SIG-M5 treated with dmso at 0.1 percent for 504 hours (cell line): Measurements from ENCODE around the gene POLR3C.
"Not testable (repeated sequence)": the region's sequence is repeated elsewhere in the genome, so short reads cannot be mapped to it uniquely, and the experiment has no call there.

Experiments
- DNase-seq: peaks from one replicate; lab custom pipeline; 2025; ENCODE audit not compliant: unreplicated experiment; lab: John Stamatoyannopoulos, UW

Gene POLR3C

DNA sequence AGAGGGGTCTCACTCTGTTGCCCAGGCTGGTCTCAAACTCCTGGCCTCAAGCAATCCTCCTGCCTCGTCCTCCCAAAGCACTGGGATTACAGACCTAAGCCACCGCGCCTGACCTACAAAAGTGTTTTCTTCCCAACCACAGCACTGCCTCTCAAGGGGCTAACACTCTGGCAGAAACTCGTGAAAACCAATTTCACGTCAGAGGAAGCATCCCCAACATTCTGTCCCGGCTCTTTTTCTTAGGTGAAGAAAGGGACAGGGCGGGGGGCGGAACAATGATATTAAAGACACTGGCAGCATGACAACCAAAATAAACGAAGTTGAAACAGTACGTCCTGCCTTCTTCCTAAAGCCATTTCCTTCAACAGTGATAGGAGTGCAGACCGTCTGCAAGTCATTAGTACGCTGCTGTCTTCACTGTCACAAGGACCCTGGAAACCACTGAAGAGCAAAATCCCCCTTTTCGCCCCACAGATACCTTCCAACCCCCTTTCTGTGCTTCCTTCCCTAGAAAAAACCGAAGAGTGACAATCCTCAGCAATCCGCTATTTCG lies 1.1 kb upstream of the POLR3C start:
- not testable (repeated sequence) for DNase-seq

DNA sequence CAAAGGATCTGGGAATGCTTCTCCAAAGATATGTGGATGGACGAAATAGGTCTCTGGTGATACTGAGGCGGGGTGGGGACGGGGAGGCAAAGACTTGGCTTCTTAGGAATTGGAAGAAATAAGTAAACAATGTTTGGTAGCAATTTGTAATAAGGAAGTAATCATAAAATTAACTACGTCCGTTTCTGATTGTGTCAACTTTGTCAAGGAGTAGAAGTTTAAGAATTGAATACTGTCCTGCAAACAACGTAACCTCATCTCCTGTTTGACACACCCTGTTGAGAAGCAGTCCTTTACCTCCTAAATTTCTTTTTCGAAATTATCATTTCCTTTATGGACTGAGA lies 471 bp downstream of the POLR3C start:
- DNase-seq = no peak

DNA sequence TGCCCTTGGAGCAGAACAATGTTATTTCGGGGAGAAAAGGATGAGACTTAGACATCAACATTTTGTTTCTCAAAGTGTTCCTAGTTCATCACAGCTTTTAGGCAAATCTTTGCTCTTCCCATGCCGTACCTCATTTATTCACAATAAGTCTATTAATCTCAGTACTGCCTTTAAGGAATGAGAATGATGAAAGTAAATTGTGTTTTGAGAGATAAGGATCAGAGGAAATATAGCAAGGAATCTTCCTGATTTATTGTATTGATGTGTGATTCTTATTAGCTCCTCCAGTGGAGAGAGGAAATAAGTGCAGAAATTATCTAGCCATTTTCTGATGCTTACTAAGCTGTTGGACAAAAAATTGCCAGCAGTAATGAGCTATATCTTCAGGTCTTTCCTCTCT lies 2.0 kb downstream of the POLR3C start:
- DNase-seq = no peak

DNA sequence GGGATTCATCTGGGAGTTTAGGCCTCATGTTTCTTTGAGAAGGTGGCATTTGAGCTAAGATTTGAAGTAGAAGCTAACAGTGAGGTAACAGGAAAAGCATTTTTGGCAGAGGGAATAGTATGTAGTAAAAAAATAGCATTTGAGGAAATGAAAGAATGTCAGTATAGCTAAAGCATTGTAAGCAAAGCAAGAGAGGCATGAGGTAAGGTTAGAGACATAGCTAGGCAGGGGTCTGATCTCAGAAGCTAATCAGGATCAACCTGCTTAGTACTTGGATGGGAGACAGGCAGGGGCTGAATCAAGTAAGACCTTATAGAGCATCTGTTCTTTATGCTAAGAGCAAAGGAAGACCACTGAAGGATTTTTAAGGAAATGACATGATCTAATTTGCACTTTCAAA lies 4.0 kb downstream of the POLR3C start:
- peak; percentile 25 for DNase-seq

DNA sequence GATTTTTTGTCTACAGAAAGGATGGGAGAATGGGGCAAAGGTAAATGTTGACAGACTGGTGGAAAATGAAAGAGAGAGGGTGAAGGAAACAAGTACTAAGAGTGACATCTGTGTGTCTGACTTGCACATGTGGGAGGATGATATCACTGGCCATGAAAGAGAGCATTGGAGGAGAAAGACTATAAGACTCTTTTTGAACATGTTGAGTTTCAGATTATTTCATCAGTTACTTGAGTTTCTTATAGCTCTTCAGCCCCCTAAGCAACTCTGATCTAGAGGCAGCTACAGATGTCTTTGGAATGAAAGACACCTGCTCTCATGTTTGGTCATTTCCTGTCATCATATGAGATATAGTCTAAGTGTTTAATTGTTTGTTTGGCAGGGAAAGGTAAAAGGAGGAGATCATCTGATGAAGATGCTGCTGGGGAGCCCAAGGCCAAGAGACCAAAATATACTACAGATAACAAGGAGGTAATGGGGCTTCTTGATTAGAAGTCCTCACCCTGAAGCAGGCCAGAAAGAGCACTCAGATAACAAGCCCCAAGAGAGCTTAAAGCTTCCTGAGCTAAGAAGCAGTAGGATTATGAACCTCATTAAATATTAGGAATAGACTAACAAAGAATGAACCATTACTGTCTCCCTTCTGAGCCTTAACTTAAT lies 4.5 kb downstream of the POLR3C start:
- DNase-seq = no peak

DNA sequence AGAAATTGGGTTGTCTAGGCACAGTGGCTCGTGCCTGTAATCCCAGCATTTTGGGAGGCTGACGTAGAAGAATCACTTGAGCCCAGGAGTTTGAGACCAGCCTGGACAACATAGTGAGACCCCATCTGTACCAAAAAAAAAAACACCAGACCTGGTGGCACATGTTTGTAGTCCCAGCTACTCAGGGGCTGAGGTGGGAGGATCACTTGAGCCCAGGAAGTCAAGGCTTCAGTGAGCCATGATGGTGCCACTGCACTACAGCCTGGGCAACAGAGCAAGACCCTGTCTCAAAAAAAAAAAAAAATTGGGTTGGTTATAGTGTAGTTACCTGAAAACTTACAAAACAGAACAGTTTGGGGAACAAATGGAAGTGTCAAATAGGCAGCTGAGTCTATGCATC lies 6.8 kb downstream of the POLR3C start:
- not testable (repeated sequence) for DNase-seq

DNA sequence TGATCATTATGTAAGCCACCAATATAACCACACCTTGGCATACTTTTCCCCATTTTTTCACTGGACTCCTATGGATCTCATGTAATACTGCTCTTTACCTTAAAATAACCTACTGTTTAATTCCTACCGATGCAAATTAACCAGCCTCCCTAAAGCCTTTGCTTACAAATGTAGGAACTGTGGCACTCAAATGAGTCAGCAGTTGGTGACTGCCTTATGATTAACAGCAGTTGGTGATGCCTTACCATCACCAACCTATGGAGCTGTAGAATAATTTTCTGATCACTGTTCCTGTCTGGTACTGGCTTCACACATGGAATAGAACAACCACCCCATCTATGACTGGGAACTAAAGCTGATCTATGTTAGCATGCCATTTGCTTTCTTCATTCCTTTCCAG lies 13.7 kb downstream of the POLR3C start:
- DNase-seq = no peak

DNA sequence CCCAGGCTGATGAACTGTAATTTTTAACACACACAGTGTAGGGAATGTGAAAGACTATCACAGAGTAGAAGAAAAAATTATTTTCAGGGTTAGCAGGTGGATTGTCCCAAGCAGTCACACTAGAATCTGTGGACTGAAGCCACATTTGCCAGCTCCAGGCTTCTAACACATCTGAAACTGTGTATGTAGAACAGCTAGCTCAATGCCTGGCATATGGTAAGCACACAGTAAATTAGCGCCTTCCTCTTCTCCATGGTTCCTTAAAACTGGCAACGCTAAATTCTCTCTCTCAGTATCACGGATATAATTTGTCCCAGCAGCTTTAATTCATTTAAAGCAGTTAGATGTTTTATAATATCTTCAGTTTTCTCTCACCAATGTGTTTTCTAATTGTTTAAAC lies 19.0 kb downstream of the POLR3C start:
- DNase-seq = no peak

DNA sequence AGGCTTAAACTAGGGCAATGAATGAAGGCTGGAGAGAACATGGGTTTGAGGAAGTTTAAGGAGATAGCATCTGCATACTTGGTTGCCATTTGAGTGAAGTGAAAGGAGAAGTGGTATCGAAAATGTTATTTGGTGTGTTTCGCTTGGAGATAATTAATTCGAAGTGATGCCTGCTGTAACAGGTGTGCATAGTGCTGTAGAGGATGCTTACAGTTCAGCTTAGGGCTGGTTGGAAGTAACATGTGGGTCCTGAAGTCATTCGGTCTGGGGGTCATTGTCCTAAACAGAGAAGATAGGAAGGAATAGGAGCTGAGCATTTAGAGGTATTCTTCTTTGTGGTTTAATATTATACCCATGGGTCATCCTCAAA lies 21.1 kb downstream of the POLR3C start:
- peak; percentile 97 for DNase-seq

DNA sequence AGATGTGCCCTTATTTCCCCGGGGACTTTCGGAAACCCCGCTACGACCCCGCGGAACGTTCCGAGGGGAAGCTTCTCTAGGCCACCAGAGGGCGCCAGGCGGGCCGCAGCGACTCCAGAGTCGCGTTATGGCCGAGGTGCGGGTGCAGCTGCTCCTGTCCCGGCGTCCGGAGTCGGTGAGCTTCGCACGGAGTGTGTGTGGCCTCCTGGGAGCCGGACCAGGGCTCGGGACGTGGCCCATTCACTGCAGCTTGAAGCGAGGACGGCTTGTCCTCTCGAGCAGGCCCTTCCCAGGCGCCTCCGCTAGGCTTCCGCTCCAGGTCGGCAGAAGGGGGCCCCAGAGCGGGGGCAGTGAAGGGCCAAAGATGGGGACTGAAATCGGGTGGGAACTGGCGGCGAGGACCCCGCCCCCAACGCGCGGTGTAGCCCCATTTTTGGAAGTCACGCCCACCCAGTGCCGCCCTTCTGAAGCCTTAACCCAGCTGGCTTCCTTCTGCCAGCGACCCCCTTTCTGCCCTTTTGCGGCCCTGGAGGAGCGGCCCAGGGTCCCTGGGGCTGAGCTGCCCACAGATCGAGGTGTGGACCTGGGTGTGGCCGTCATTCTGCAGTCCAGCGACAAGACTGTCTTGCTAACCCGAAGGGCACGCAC lies 21.6 kb downstream of the POLR3C start, which contains the start of gene NUDT17:
NUDT17 (plus strand) TSS at position 117 of the 648 bp plus-strand sequence; CDS start at position 128, 11 bp downstream.
- peak; percentile 80 for DNase-seq

DNA sequence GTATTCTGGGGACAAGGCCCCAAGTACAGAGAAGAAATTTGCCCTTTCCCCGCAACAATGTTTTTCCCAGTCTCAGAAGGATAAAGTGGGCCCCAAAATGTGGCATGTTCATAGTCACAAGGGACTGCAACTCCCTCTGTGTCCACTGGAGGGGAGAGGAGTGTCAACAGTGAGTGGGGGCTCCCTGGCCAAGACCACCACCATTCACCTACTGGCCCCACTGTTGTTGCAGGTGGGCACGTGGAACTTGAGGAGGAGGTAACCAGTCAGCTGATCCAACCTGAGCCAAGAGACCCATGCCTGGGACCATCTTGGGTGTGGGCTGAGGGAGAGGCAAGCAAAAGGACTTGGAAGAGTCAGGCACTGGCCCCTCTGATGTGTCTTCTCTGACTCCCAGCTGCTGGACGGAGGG lies 22.2 kb downstream of the POLR3C start:
- peak; percentile 66 for DNase-seq

DNA sequence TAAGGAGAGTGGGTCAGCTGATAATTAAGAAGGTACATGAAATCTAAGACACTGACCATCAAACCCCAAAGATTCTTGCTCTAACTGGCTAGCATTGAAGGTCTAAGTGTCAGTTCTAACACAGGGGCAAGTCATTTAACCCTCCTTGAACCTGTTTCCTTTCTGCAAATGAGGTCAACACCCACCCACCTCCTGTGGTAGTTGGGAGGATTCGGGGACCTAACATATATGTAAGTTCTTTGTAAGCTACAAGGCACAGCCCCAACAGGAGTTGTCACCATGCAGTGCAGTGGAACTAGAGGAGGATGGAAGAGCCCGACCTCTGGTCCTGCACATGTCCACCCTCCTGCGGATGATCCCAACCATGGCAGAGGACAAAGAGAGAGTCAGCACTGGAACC lies 23.8 kb downstream of the POLR3C start:
- no peak for DNase-seq

DNA sequence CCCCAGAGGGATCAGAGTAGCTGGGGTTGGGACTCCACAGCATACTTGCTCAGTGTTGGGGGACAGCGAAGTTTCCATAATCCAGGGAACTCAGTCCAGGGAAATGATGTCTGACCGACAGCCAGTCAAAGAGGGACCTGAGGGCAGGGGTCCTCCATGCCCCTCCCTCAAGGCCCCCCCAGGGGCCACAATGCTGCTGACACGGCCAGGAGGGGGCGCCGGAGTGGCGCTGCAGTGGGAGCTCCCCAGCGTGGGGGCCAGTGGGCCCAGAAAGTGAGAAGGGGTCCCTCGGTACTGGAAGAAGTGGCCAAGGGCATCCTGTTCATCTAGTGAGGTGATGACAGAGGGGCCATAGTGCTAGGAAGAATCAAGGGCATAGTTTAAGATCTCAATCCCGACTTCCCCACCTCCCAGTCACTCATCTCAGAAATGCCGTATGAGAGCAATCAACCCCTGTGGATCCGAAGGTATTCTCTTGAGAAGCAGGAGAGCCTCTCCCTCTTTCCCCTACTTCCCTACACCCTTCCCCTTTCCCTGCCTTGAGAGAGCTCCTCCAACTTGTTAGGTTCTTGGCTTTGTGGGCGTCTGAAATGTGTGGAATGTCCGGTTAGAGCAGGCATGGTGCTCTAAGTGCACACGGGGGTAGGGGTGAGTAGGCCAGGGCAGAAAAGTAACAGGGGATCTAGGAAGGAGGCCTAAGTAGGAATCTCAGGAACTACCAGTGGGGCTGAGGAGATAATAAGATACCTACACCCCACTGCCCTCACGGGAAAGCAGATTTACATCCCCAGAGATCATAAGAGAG lies 25.6 kb downstream of the POLR3C start:
- DNase-seq = no peak

DNA sequence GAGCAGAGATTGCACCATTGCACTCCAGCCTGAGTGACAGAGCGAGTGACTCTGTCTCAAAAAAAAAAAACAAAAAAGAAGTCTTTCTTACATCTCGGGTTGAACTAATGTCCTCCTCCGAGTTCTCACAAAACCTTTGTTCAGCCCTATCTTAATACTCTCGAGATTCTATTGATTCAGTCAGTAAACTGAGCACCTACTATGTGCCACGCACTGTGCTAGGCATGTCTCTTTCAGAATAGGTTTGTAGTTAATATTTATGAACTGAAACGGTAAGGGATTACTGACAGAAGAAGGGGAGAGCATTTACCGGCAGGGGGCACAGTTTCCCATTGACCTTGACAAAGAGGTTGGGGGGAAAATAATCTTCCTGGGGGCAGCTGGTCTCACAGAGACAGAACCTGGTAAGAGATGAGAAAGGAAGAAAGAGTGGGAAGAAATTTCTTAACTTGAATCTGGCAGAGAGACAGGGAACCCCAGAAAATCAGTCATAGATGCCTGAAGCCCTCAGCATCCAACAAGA lies 31.5 kb downstream of the POLR3C start:
- no peak for DNase-seq

DNA sequence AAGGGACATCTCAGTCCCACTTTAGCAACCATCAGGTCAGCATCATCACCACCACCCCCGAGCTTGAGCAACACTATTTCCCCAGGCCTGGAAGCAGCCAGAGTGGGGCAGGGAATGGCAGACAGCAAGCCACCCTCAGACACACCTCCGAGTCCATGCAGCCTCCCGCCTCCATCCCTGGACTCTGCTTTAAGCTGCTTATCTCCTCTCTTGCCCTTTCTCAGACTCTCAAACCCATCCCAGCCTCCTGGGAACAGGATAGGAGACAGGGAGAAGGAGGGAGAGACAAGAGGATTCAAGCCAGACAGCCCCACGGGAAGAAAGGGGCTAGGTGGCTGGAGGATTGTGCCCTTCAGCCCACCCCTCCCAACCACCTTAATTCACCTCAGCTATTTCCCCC lies 33.2 kb downstream of the POLR3C start:
- no peak for DNase-seq

DNA sequence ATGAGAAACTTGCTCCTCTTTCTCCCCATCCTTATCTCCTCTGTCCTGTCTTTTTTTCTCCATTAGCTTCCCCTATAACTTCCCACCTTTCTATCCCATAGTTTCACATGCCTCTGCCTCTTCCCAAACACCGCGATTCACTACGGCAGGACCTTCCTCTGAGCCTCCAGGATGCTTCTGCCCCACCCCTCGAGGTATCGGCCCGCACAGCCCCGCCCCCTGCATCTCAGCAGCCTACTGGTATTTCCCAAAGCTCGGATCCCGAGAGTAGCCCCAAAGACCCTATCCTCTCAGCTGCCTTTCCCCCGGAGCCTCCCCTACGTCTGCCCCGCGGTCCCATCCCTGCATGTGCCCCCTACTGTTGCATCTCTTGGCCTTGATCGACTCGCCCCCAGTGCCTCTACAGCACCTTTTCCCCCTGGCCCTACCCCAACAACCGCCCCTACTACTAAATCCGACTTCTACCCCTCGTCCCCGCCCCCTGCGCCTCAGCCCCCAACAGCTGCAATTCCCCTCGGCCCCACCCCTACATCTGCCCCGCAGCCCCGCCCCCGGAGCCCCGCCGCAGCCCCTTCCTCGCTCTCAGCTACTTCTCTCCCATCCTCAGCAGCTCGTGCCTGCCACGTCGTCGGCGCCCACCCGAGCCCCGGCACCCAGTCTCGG lies 34.4 kb downstream of the POLR3C start:
- DNase-seq = peak; percentile 65

DNA sequence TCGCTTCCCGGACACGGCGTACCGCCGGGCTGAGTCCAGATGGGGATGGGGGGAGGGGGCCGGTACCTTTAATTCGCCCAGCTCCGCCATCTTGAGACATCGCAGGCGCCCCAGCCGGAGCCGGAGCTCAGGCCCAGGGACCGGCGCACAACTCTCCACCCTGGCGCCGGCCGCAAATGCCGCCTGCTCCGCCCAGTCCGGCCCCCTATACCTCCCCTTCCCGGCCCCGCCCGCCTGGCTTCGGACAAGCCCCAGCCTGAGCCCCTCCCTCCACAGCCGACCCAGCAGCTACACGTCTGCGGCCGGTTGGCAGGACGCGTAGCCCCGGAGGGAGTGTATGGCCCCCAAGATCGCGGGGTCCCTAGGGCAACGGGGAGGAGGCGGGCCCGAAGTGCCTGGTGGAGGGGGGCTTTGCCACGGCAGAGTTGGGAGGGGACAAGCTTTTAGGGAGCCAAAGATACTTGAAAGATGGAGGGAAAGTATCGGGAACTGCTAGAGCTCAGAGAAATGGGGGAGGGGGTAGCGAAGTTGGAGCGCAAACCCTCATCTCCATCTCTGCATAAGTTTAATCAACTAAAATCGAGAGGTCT lies 35.0 kb downstream of the POLR3C start, which contains the start of gene PIAS3:
PIAS3 (minus strand) TSS at position 181 of the 590 bp plus-strand sequence; CDS start at position 90, 91 bp downstream.
- peak; percentile 97 for DNase-seq

DNA sequence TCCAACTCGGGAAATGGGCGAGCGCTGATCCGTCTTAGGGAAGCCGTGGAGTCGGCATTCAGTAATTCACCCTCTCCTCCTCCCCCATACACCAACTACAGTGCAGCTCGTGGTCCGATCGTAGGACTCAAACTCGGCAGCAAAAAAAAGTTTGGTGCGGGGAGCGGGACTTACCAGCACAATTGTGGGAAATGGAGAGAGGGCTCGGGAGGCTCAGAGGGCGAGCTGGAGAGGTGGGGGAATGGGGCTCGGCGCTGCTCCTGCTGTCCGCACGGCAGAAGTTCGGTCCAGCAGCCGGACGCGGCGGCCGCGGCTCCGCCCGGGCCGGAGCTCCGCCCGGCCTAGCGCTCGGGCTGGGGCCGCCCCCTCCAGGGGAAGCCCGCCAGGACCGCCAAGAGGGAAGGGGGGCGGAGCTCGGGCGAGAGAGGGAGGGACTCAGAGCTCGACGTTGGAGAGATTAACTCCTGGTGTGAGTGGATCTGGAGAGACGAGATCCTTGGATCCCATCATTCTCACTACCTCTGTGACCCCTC lies 35.6 kb downstream of the POLR3C start:
- DNase-seq = peak; percentile 92

DNA sequence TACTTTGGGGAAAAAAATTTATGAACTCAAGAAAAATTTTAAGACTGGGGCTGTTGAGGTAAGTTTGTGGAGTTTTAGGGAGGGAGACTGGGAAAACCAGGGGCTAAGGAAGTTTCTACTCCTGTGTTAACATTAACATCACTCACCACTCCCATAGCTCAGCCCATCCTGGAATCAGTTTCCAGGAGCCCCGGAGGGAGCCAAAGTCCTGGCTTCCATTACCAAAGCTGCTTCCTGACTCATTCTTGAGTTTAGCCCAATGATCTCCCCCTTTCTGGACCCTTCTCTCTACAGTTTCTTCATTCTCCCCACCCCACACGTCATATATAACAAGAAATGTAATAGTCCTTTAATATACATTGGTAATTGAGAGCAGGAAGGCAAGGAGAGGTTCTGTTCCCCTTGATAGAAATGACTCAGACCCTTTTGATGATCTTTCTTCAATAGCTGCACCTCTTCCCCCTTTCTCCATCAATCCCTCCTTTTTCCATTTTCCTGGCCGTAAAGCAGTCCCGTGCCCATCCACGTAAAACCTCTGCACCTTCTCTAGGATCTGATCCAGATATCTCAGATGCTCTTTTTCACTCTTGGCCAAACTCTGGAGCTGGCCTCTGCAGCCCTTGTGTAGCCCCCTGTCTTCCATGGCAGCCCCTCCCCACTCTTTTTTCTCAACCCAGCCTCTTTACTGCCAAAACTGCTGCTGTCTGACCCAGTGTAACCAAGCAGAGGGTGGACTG lies 39.5 kb downstream of the POLR3C start:
- no peak for DNase-seq

DNA sequence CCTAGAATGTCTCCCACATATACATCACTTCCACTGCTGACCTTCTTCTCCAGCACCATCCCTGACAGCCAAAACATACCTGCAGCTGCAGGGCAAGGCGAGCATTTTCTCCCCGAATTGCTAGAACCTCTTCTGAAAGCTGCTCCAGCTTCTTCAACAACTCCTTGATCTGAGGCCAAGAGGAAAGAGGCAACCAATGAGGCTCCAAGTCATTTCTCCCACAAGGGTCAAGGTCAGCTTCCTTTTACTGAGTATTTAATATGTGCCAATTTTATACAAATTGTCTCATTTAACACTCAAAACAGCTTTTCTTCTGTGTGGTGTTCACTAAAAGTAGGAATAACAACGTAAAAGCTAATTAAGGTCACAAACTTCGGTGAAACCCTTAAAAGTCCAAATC lies 44.2 kb downstream of the POLR3C start:
- no peak for DNase-seq
